ENCODE data around the gene SDK1.

Gene SDK1

GRCh38 chr7:4025694-4026615, 724.9 kb downstream of the SDK1 start:
- DNase-seq = no peak

GRCh38 chr7:4026941-4027486, 726.0 kb downstream of the SDK1 start:
- no peak for DNase-seq

- DNase-seq = no peak
These were observed 727.2 kb downstream of the SDK1 start for GRCh38 chr7:4028221-4028620.

- DNase-seq = no peak
These were observed 728.9 kb downstream of the SDK1 start for GRCh38 chr7:4029941-4030340.

GRCh38 chr7:4030346-4030950, 729.4 kb downstream of the SDK1 start:
- DNase-seq = no peak

- no peak for DNase-seq
These were observed 732.9 kb downstream of the SDK1 start for GRCh38 chr7:4033996-4034395.

GRCh38 chr7:4037308-4037707, 736.3 kb downstream of the SDK1 start:
- DNase-seq = no peak

- no peak for DNase-seq
These were observed 736.8 kb downstream of the SDK1 start for GRCh38 chr7:4037877-4038276.

GRCh38 chr7:4040109-4040928, 739.3 kb downstream of the SDK1 start:
- no peak for DNase-seq

- no peak for DNase-seq
These were observed 741.5 kb downstream of the SDK1 start for GRCh38 chr7:4042402-4043045.

GRCh38 chr7:4043988-4044387, 742.9 kb downstream of the SDK1 start:
- DNase-seq = no peak

GRCh38 chr7:4045450-4045849, 744.4 kb downstream of the SDK1 start:
- DNase-seq = no peak

GRCh38 chr7:4045975-4046374, 744.9 kb downstream of the SDK1 start:
- DNase-seq = no peak

- DNase-seq = no peak
These were observed 747.3 kb downstream of the SDK1 start for GRCh38 chr7:4048336-4048735.

GRCh38 chr7:4049202-4049601, 748.1 kb downstream of the SDK1 start:
- DNase-seq = no peak

- DNase-seq = no peak
These were observed 749.1 kb downstream of the SDK1 start for GRCh38 chr7:4050126-4050660.

- no peak for DNase-seq
These were observed 750.6 kb downstream of the SDK1 start for GRCh38 chr7:4051696-4052095.

GRCh38 chr7:4052130-4052529, 751.1 kb downstream of the SDK1 start:
- DNase-seq = no peak

GRCh38 chr7:4054158-4054557, 753.1 kb downstream of the SDK1 start:
- DNase-seq = no peak

- no peak for DNase-seq
These were observed 755.7 kb downstream of the SDK1 start for GRCh38 chr7:4056552-4057288.

GRCh38 chr7:4057289-4057616, 756.2 kb downstream of the SDK1 start:
- DNase-seq = no peak

All from C1 segment of cervical spinal cord (tissue), 14 donors.